GM03348 (cell line): ENCODE data around the gene LMF1.
"Not testable (repeated sequence)": the region's sequence is repeated elsewhere in the genome, so short reads cannot be mapped to it uniquely, and the experiment has no call there.

Experiments
- DNase-seq: peaks from one replicate; pipeline ENCODE4 v3.0.0; 2012; ENCODE audit warnings: low spot score

LMF1 gene

GRCh38 chr16:866252-866896, 104.4 kb downstream of the LMF1 start:
- DNase-seq = no peak

- no peak for DNase-seq
These were observed 105.8 kb downstream of the LMF1 start for GRCh38 chr16:865026-865425.

- no peak for DNase-seq
These were observed 109.3 kb downstream of the LMF1 start for GRCh38 chr16:861446-861845.

DNA sequence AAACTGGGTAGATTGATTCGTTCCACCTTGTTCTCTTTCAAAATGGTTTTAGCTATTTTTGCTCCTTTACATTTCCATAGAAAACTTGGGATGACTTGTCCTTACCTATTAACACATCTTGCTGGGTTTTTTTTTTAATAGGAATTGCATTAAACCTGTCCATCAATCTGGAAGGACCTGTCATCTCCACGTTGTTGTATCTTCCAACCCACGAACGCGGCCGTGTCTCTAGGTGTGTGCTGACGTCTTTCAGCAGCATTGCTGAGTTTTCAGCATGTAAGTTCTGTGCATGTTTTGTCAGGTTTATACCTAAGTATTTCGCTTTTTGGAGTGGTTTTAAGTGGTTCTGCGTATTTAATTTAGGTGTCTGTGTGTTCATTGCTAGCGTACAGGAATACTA, 109.9 kb downstream of the LMF1 start:
- DNase-seq = no peak

- DNase-seq = not testable (repeated sequence)
These were observed 111.8 kb downstream of the LMF1 start for GRCh38 chr16:858971-859370.

DNA sequence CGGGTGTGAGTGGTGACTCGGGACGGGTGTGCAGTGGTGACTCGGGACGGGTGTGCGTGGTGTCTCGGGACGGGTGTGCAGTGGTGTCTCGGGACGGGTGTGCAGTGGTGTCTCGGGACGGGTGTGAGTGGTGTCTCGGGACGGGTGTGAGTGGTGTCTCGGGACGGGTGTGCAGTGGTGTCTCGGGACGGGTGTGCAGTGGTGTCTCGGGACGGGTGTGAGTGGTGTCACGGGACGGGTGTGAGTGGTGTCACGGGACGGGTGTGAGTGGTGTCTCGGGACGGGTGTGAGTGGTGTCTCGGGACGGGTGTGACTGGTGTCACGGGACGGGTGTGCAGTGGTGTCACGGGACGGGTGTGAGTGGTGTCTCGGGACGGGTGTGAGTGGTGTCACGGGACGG, 112.3 kb downstream of the LMF1 start:
- DNase-seq = not testable (repeated sequence)

GRCh38 chr16:856811-857210, 114.0 kb downstream of the LMF1 start:
- no peak for DNase-seq

DNA sequence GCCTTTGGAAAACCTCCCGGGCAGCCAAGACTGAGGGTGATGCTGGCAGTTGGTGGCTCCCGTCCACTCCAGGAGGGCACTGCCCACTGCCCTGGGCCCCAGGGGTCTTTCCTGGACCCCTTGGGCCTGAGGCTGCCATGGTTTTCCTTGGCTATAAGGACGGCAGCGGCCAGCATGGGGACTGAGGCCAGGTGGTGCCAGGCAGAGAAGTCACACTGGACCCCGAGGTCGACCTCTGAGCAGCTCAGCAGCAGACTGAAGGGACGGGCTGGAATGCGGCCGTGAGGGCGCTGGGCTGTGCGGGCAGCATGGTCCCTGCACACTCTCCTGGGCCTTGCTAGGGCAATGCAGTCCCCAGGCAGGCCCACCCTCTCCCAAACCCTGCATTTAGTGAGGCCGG, 114.7 kb downstream of the LMF1 start:
- DNase-seq = no peak

DNA sequence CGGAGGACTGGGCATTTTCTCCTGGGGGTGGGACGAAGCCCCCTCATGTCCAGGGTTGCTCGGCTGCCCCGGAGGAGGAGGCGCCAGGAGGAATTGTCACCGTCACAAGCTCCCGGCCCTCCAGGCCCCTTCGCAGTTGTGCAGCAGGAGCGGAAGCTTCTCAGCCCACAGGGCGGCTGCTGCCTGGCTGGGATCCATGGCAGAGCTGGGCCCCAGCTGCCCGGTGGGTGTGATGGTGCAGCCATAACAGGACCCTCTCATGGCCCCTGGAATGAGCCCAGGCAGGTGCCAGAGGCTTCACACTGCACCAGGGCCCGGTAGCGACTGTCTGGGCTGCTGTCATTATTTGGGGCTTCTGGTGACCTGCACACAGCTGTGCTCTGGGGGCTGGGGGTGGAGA, 115.3 kb downstream of the LMF1 start:
- DNase-seq = no peak

GRCh38 chr16:854808-855410, 115.9 kb downstream of the LMF1 start:
- DNase-seq = no peak

GRCh38 chr16:853981-854807, 116.6 kb downstream of the LMF1 start:
- DNase-seq = no peak

- DNase-seq = no peak
These were observed 117.5 kb downstream of the LMF1 start for GRCh38 chr16:853306-853705.

DNA sequence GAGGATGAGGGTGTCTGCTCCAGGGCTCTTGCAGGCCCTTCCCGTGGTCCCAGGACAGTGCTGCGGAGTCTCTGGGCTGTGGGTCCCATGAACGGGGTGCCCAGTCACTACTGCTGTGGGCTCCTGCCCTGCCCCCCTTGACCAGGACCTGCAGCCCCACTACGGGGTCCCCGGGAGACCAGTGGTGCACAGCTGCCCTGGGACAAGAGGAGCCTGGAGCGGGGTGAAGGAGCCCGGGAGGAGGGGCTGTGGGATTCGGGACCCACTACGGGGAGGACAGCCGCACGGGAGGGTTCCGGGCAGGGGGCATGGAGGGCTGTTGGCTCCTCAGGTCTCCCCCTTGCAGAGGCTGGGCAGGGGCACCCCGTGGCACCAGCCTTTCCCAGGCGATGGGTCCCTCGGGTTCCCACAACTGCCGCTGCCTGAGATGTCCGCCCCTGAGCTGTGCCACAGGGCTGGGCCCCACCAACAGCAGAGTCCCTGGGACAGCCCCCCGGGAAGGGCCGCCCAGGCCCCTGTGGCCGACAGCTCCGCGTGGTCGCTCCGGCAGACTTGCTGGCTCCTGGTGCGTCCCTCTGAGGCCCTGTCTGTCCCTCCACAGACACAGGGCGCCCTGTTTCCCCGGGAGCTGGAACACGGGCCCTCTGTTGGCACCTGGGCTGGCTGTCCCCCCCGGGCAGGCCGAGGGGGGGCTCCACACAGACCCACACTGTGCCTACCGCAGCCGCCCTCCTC, 118.2 kb downstream of the LMF1 start:
- DNase-seq = no peak

- no peak for DNase-seq
These were observed 118.9 kb downstream of the LMF1 start for GRCh38 chr16:851871-852270.

DNA sequence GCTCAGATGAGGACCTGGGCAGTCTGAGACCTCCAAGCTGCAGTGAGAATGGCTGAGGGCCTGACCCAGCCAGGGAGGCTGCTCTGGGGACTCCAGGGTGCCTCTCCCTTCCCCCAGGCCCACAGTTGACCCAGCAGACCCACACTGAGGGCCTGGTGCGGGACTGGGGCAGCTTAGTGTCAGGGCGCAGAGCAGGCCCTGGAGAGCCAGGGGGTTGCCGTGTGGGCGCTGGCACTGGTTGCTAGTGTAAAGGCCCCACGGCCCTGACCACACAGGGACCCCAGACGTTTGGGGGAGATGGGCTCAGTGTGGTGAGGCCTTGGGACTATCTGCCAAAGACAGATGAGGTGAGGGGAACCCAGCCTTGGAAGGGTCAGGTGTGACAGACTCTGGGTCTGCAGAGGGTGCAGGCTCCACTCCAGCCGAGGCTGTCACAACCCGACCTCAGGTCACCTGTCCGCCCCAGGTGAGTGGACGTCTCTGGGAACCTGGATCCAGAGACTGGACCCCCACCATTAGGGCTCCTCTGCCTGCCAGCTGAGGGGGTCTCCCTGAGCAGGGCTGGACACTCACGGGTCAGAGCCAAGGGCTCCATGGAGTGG, 119.5 kb downstream of the LMF1 start:
- no peak for DNase-seq

- no peak for DNase-seq
These were observed 120.1 kb downstream of the LMF1 start for GRCh38 chr16:850668-851067.

DNA sequence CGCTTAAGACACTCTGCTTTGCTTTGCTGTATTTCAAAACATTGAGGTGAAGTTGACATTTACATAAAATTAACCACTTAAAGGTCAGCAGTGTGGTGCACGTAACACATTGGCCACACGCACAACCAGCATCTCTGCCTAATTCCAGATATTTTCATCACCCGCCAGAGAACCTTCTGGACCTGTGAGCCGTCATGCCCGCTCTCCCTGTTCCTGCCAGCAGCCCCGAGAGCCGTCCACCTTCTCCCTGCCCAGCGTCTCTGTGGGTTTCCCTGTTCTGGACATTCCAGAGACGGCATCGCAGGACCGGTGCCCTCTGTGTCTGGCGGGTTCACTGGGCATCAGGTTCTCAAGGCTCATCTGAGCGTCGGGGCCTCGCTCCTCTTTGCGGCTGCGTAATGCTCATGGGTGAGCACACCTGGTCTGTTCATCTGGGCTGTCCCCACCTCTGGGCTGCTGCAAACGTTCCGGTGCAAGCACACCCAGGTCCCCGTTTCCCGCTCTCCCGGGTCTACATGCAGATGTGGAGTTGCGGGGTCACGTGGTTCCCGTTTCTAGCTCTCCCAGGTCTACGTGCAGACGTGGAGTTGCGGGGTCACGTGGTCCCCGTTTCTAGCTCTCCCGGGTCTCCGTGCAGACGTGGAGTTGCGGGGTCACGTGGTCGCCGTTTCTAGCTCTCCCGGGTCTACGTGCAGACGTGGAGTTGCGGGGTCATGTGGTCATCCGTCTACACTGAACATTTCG, 122.1 kb downstream of the LMF1 start:
- no peak for DNase-seq

GRCh38 chr16:847681-848445, 122.9 kb downstream of the LMF1 start:
- no peak for DNase-seq

DNA sequence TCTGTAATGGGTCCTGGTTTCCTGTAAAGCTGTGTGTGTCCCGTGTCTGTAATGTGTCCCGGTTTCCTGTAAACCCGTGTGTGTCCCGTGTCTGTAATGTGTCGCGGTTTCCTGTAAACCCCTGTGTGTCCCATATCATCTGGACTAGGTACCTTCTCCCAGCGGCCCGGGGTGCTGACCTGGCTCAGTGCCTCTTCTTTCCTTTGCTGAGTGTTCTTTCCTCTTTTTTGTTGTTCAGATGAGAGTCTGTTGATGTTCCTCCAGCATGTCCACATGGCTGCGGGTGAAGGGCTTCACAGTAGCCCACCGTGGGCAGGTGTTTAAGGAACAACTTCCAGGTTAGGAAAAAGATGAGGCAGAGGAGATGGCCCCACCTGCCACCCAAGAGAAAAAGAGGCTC, 123.6 kb downstream of the LMF1 start:
- DNase-seq = no peak

- no peak for DNase-seq
These were observed 125.4 kb downstream of the LMF1 start for GRCh38 chr16:845351-845745.
